DOHH2 (cell line): ENCODE measurements around the gene ETV6.

Experiments
- H3F3A ChIP-seq: fragments of 200-600 bp; sonication (generic), shearing (Covaris generic); 2 replicates; pipeline ENCODE4 v1.6.0; 2016; ENCODE audit warnings: antibody characterized with exemption, mild to moderate bottlenecking; ENCODE audit not compliant: control insufficient read depth, insufficient read depth
- H3K27ac ChIP-seq: fragments of 200-600 bp; sonication (generic); 2 replicates; pipeline ENCODE4 v1.5.1; 2014; ENCODE audit warnings: low read depth, mild to moderate bottlenecking, low read length, moderate library complexity
- H3K27me3 ChIP-seq: fragments of 200-600 bp; sonication (generic); 2 replicates; pipeline ENCODE4 v1.6.1; 2014; ENCODE audit warnings: mild to moderate bottlenecking, low read length, mixed read lengths; ENCODE audit not compliant: control insufficient read depth
- H3K36me3 ChIP-seq: fragments of 200-600 bp; sonication (generic); 2 replicates; pipeline ENCODE4 v1.6.1; 2014; ENCODE audit warnings: mild to moderate bottlenecking, low read length, moderate library complexity, mixed read lengths; ENCODE audit not compliant: control insufficient read depth
- H3K4me1 ChIP-seq: fragments of 200-600 bp; sonication (generic); 2 replicates; pipeline ENCODE4 v1.6.1; 2014; ENCODE audit warnings: mild to moderate bottlenecking, low read length, mixed read lengths; ENCODE audit not compliant: control insufficient read depth
- H3K4me2 ChIP-seq: fragments of 200-600 bp; sonication (generic); 2 replicates; pipeline ENCODE4 v1.6.0; 2014; ENCODE audit warnings: mild to moderate bottlenecking, low read length, moderate library complexity
- H3K4me3 ChIP-seq: fragments of 200-600 bp; sonication (generic); 2 replicates; pipeline ENCODE4 v1.5.1; 2014; ENCODE audit warnings: mild to moderate bottlenecking, low read length, mixed read lengths
- H3K79me2 ChIP-seq: fragments of 200-600 bp; sonication (generic); 2 replicates; pipeline ENCODE4 v1.6.1; 2014; ENCODE audit warnings: mild to moderate bottlenecking, low read length, mixed read lengths; ENCODE audit not compliant: control insufficient read depth
- H3K9me2 ChIP-seq: fragments of 200-600 bp; sonication (generic); replicated peaks from 2 replicates; pipeline ENCODE4 v1.6.1; 2014; ENCODE audit warnings: mild to moderate bottlenecking, low read length, mixed read lengths; ENCODE audit not compliant: control insufficient read depth
- H3K9me3 ChIP-seq: fragments of 200-600 bp; sonication (generic); 2 replicates; pipeline ENCODE4 v1.6.1; 2014; ENCODE audit warnings: antibody characterized with exemption, low read length, mixed read lengths; ENCODE audit not compliant: control insufficient read depth, insufficient read depth
- H4K20me1 ChIP-seq: fragments of 200-600 bp; sonication (generic); 2 replicates; pipeline ENCODE4 v1.6.0; 2014; ENCODE audit warnings: low read depth, mild to moderate bottlenecking, antibody characterized with exemption, low read length, moderate library complexity; ENCODE audit not compliant: control insufficient read depth, insufficient read depth
- CTCF ChIP-seq: fragments of 200-600 bp; sonication (generic); IDR thresholded peaks from one replicate; pipeline ENCODE4 v1.5.1; 2014; ENCODE audit warnings: antibody characterized with exemption, mild to moderate bottlenecking, low read depth, low read length; ENCODE audit not compliant: poor library complexity, severe bottlenecking
- EZH2phosphoT487 ChIP-seq: fragments of 200-600 bp; sonication (generic); IDR thresholded peaks from 2 replicates; pipeline ENCODE4 v1.6.1; 2017; ENCODE audit warnings: borderline replicate concordance, mild to moderate bottlenecking, antibody characterized with exemption, low read length, moderate library complexity, mixed read lengths

The ETV6 gene

GRCh38 chr12:11738450-11738849 is 89.0 kb downstream of the ETV6 start:
- no peaks in the 10 kb centered on the region for H3K27me3 ChIP-seq
- no peaks in the 10 kb centered on the region for H3K79me2 ChIP-seq
- TF ChIP-seq EZH2phosphoT487: no peak
- TF ChIP-seq CTCF: no peak
- H3K27ac ChIP-seq: no peak overlapping the region
- peaks cover 3% of the 10 kb centered on the region for H3K4me1 ChIP-seq
- no peaks in the 10 kb centered on the region for H3K36me3 ChIP-seq
- H3K9me3 ChIP-seq: no peaks in the 10 kb centered on the region
- no peak overlapping the region for H3K4me3 ChIP-seq
- H3K4me2 ChIP-seq: no peak overlapping the region
- no peaks in the 10 kb centered on the region for H3F3A ChIP-seq
- H4K20me1 ChIP-seq: no peaks in the 10 kb centered on the region
- H3K9me2 ChIP-seq: no peaks in the 10 kb centered on the region

DNA sequence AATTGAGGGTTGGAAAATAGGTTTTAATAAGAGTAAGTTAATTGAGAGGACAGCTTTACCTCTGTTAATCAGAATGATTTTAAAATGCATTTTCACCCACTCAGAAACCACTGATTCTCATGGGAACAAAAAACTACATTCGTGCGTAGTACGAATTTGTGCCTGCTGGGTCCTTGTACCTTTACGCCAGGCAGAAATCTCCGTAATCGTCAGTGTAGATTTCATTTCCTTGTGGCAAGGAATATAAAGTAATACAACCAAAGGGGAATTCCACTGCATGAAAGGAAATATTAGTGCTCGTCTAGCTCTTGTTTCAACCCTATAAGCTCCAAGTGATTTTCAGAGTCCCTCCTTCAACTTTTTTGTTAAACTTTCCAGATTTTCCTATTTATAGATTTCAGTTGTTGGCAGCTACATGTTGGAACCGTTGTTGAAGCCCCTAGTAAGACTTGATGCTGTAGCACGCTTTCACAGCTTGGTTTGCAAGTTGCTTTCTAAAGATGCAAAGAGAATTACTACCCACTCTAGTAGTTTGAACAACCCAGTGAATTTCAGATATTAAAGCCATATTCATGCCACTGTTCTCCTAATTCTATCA is 90.6 kb downstream of the ETV6 start:
- Histone ChIP-seq H4K20me1 (no peaks in the 10 kb centered on the region), H3K9me2 (no peaks in the 10 kb centered on the region), H3K27ac (no peak overlapping the region), H3K4me2 (no peak overlapping the region), H3K27me3 (no peaks in the 10 kb centered on the region), H3K36me3 (no peaks in the 10 kb centered on the region), H3K4me1 (peaks cover 3% of the 10 kb centered on the region; the same call in 1 of the 2 replicates), H3F3A (no peaks in the 10 kb centered on the region), H3K9me3 (no peaks in the 10 kb centered on the region), H3K79me2 (no peaks in the 10 kb centered on the region), H3K4me3 (no peak overlapping the region)
- TF ChIP-seq CTCF (no peak), EZH2phosphoT487 (no peak)

GRCh38 chr12:11741434-11742092 is 92.1 kb downstream of the ETV6 start:
- Histone ChIP-seq H3K4me1 (peaks cover 14% of the 10 kb centered on the region), H3K27me3 (no peaks in the 10 kb centered on the region), H3K4me3 (no peak overlapping the region), H3K27ac (no peak overlapping the region), H3F3A (no peaks in the 10 kb centered on the region), H3K9me2 (no peaks in the 10 kb centered on the region), H3K9me3 (no peaks in the 10 kb centered on the region), H3K79me2 (no peaks in the 10 kb centered on the region), H3K4me2 (no peak overlapping the region), H3K36me3 (no peaks in the 10 kb centered on the region), H4K20me1 (no peaks in the 10 kb centered on the region)
- TF ChIP-seq EZH2phosphoT487: no peak
- TF ChIP-seq CTCF: no peak
